NCI-H1930 (cell line): ENCODE data around the gene LRMDA.

Source experiments
- DNase-seq, 2 experiments: peaks; one replicate each; lab custom pipeline; 2025; lab: John Stamatoyannopoulos, UW

The LRMDA gene

DNA sequence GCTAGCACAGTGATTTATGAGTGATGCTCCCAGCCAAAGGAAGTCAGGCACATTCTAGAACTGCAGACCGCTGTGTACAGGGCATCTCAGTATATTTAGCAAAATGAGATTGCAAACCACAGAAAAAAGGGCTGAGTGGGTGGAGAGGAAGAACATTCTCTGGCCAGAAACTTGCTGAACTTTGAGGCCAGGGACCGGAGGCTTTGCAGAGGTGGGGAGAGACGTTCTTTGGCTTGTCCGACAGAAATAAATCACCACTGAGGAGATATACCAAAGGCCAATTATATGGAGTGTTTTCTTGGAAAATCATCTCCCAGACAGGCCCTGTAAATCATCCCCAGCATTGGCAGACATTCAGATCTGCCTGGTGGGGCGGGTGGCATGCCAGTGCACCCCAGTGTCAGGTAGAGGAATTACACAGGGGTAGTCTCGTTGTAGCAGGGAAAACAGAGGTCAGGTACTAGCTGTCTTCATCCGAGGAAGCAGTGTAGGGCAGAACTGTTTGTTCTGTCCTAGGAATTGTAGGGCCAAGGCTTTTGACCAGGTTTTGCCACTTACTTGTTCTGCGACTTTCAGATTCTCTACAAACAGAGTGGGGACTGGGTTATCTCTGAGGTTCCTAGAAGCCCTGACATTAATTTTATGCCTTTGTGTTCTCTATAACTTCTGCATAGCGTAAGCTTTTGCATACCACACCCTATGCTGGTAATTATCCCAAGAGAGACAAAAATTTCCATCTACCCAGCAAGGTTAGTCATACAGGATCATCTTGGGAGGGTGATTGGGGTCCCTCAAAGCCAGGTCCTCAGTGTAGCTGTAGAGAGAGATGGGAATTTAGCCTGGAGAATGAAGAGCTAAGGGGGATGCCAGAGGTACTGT lies 655.6 kb downstream of the LRMDA start:
- DNase-seq: no peak

DNA sequence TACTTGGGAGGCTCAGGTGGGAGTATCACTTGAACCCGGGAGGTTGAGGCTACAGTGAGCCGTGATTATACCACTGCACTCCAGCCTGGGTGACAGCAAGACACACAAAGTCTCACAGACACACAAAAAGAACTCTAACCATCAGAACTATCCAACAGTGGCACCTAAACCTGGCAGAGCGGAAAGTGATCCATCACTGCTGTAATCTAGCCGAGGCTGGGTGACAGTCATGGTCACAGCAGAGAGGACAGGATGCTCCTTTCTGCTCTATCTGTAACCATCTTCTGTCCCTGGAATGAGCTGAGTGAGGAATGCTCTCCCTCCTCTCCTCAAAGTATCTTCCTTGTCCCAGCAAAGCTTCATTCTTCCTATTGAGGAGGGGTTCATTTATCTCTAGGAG lies 656.6 kb downstream of the LRMDA start:
- DNase-seq: no peak

DNA sequence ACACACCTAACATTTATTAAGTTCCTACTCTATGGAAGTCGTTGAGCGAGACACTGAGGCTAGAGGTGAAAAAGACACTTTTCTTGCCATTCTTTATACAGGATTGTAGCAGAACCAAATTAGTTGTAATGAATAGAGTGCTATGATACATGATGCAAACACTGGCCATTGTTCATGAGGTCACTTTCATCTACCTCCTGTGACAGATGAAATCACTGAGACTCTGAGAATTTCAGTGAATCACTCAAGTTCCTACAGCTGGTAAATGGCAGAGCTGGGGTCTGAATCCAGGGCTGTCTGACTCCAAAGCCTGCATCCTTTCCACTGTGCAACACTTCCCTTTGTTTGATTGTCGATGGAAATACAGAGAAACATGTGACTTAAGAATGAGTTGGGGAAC lies 657.6 kb downstream of the LRMDA start:
- DNase-seq: no peak

DNA sequence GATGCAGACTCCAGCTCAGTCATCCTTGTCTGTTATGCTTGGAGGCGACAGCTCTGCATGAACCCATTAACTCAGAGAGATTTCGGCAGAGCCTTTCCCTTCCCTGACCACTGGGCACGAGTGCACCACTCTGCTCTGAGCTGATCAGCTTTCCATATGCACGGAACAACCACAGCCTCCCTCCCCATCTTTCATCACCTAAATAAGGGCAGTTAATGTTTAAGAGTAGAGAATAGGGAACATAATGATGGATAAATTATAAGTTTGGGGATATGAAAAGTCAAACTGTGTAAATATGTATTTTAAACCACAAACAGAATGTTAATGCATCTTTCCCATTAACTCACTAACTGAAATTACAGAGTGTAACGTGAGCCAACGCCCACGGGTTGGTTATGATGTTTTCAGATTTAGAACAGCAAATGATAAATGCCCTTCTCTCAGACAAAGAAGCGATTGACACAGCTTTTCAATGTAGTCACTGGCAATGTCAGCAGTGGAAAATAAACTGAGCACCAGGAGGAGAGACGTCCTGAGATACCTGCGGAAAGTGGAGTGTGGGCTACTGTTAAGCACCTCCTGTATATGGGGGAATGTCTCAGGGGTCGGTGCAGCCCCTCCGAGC lies 658.2 kb downstream of the LRMDA start:
- DNase-seq: no peak

DNA sequence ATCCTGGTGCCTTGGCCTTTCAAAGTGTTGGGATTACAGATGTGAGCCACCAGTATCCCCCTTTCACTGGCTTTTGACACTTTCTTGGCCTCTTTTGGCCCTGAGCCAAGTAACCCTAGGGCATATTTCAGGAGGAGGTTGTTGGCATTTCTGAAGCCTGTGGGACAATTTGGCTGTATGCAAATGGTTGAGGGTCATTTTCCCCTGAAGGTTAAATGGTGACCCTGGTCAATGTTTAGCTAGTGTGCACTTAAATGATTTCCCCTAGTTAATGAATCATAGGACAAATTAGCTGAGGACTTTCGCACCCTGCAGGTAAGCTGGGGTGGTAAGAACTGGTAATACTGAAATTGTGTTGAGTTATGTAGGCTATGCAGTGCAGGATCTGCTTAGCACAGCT lies 660.5 kb downstream of the LRMDA start:
- no peak for DNase-seq

DNA sequence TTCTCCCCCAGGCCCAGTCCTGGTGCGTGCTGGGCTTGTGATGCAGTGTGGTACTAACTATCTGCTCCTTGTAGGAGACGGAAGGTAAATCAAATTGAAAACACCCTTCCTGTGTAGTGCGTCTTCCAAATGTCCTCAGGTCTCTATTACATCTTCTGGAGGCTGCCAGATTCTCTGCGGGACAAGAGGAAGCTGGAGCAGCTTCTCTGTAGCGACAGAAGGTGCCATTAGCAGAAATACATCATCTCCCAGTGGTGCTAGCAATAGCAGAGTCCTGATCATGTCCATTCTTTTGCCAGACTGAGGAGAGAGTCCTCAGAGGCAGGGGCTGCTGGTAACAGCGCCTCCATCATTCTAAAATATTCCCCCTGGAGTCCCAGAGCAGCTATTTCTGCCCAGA lies 675.2 kb downstream of the LRMDA start:
- no peak for DNase-seq

DNA sequence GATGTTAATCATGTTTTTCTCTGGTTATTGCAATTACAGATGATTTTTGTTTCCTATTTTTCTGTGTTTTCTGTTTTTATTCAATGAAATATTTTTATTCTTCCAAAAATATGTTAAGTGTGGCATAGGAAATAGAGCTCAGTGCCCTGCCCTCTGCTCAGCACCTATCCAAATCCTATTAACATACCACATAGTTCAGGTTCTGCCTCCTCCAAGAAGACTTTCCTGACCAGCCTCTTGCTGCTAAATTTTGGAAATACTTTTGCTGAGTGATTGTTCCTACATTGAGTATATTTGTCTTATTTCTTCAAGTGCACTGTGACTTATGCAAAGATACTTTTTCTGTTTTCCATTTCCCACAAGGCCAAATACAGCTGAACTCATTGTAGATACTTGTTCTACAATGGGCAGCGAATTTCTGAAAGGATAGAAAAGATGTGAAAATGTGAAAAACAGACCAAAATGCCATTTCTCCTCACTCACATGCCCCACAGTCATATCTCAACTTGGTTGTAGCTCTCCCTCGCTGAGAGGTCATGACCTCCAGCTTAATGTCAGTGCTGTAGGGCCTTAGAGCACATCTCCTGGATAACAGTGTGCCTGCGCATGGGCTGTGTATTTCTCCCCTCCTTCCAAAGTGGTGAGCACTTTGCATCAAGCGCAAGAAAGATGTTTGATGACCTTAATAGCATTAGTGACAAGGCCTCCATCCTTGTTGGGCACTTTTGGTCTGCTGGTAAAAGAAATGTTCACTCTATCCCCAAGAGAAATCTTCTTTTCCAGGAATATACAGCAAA lies 677.3 kb downstream of the LRMDA start:
- no peak for DNase-seq

DNA sequence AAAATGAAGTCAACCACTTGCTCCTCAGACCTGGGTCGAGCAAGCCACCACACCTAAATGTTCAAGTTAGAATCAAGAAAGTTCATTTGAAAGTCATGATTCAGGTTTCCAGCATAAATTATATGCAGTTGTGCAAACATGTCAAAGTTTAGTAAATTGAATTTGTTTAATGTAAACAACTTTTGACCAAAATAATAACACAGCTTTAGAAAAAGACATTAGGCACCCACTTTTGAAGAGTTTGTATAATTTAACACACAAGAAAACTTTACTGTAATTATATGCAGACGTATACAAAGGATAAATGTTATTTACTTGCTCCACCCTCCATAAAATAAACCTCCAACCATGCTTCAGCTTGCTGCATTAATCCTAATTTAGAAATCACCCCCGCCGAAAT lies 680.0 kb downstream of the LRMDA start:
- no peak for DNase-seq

DNA sequence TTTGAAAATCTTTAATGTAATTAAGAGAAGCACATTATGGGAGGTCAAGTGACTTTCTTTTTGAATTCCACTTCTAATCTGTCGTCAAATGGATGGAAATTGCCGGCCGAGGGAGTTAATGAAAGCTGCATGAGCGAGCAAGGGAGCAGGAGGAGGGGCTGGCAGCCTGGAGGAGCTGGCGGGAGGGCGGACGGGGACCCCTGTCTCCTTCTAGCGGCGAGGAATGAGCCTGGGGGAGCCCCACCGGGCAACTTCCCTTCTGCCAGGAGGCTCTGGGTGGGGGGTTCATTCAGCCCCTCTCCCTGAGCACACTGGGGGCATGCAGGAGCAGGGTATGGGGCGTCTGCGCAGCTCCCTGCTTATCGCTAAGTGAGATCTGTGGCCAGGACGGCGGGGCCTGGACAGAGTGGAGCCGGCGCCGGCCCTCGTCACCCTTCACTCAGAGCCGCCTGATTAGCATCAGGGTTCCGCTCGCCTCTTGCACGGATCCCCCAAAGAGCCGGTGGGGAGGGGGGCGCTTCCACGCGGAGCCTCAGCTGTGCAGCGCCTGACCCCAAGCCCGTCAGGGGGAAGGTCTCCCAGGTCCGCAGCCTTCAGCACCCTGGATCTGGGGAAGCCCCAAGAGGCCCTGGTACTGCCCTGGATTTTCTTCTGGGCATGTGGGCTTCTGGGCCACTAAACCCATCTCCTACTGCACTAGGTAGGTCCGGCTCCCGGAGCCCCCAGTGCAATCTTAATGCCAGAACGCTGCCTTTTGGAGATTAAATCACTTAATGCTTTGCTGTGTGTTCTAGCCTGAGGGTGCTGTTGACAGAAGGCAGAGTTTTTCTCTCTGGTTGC lies 680.8 kb downstream of the LRMDA start:
- no peak for DNase-seq

DNA sequence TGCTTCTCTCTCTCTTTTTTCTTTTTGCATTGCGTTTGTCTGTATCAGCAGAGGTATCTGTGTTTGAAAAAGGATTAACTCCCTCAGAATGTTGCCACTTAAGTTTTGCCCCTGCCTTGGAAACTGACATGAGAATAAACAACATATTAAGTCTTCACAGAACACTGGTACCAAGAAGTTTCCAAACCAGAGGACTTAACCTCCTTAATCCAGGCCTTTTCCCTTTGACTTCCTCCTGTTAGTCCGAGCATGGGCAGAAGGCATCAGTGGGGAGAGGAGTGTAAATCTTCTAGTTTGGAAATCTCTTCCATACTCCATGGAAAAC lies 681.4 kb downstream of the LRMDA start:
- no peak for DNase-seq

DNA sequence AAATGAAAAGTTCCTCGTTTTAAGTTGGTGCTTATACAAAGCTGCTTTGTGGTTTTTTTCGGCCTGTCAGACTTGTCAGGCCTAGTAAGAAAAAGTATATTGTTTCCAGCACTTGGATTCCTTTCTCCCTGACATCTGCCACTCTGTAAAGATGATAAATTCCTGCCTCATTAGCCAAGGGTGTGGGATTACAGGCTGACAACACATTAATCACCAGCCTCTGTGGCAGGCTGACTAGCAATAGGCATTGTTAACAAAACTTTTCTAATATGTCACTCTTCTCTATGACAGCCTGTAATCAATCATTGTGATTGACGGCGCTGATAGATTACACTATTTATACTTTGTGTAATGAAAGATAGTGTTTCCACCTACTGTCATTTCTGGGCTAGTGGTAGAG lies 682.5 kb downstream of the LRMDA start:
- DNase-seq: no peak

DNA sequence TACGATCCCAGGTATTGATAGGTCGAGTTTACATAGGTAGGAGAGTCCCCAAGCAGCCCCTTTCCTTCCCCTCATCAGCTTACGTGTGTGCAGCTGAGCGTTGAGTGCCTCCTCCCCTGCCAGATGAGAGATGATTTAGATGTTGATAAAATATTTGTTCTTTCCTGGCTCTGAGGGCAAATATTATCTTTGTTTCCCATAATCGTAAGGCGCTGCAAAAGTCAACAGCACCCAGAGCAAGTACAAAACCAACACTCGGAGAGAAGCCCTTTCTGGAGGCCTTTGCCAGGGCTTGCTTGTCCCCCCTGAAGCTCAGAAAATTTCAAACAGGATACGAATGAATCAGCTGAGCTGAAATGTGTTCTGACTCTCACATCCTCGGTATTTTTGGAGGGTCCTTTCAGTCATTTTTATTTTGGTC lies 683.2 kb downstream of the LRMDA start:
- peak; percentile 23 to 51 for DNase-seq

DNA sequence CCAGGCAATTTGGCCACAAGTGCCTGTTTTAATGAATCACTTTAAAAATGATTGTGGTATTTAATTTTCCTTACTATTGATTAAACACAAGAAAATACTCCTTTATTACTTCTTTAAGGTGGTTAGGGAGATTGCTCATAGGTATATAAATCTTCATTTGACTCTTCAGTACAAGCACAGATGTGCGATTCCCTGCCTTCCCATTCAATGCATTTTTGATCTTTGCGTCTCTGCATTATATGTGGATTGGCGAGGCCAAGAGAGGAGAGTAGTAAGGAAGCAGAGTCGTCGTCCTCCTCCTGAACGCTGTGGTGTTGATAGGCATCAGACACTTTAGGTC lies 683.7 kb downstream of the LRMDA start:
- no peak for DNase-seq

DNA sequence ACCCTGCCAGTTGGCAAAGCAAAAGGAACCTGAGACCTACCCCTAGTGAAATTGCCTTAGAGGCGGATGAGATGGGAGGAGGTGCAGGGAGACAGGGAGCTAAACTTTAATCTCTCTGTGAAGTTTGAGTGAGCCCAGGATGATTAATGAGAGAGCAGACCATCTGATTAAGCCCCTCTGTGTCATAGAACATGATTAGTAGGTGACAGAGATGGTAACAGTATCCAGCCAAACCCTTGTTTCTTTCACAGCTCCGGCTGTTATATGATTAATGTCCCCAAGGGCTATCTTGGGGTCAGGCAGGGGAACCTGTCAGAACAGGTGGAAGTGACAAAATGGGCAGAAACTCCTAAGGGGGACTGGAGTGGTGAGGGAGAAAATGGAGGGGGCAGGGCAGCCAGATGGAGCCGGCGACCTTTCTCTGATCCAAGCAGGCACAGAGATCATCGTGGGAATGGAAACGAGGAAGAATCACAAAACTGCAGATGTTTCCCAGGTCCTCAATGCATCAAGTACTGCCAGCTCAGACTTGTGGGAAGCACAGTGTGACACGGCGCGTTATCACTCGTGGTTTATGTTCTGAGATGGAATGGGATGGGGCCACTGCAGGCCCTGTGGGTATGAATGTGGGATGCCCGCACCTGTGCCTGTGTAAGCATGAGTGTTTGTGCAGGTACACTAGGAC lies 684.2 kb downstream of the LRMDA start:
- DNase-seq: no peak

DNA sequence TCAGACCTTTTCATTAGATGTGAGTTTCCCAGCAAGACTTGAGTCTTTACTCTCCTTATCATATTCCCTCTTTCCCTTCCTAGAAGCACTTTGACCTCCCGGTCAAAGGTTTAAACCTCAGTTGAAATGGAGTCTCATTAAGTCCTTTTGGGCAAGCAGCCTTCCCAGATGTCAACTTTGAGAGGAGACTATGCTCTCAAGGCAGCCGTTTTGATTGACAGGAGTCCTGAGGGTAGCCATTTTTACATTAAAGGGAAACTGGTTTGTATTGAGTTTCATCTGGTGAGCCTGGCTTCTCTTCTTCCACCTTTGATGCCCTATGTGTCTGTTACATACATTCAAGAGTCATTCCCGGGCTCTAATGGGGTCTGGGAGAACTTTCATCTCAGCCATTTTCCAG lies 685.1 kb downstream of the LRMDA start:
- no peak for DNase-seq

DNA sequence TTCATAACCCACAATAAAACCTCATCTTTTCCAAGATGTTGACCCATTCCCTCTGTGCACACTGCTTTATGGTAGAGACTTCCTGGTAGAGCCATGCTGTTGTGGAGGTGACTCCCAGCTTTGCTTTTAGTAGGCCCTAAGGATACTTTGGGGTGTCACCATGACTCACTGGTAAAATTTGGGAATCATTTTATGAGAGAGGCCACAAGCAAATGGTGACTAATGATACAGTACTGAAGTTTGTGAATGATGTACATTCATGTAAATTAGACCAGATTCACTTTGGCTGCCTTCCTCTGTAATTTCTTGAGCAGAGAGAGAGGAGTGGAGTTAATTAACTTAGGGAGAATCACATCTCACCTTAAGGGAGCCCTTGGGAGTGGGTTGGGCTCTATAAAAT lies 686.5 kb downstream of the LRMDA start:
- DNase-seq: no peak

DNA sequence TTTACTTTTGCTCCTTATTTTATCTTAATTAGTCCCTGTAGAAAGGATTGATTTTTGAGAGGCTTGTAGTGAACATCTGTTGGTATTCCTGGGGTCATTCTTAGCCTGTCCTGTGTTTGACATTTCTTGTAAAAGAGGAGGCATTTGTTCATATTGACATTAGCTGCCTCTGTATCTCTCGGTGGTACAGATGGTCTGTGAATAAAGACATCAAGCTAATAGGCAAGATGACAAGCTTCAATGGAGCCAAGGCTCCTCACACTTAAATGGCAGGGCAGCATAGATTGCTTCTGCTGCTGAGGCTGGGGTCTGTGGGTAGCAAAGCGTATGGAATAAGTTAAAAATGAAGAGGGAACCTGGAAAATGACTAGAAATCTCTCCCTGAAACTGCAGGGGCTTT lies 687.6 kb downstream of the LRMDA start:
- DNase-seq: no peak

DNA sequence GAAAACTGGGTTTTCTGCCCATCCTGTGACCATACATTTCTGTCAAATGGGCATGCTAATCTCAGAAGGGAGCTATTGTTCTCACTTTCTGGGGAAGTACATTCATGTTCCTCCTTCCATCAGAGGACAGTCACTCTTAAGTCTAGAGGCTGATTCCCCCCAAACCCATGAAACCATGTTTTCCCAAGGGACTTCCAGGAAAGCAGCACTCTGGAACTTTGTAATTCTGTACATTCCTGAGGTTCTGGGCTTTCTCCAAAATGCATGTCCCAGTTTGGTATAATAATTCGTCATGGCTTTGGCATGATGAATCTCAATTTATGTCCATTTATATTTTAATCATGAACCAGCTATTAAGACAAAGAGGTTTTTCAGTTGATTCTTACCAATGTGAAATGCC lies 688.1 kb downstream of the LRMDA start:
- DNase-seq: no peak

DNA sequence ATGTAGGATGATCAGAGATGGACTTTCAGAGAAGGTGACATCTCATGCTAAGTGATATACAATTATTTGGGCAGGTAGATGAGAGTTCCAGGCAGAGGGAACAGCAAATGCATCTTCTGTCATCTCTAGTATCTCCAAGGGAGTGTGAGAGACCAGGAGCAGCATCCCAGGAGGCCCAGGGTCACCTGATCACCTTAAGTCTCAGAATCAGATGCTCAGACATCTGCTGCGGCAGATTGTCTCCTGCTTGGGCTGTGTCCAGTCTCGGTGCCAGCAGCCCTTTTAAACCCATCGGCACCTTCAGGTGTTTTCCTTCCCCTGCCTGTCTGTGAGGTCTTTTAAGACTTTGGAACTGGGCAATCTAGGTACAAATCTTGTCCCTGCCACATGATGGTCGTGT lies 690.6 kb downstream of the LRMDA start:
- DNase-seq: no peak

DNA sequence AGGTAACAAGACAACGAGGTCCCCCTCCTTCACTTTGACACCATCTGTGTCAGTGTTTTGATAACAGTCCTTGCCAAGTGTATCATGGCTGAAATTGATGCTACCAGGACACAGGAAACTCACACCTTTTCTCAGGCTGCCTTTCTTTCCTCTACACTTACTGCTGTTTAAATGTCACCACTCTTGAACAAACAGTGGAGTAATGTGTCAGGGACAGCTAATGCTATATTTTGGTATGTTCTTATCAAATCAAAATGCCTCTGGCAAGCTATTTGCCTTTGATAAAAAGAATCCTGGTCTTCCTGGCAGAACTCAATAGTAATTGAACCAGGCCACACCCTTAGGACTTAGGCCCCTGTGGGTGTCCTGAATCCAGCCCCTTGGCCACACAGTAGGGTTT lies 692.9 kb downstream of the LRMDA start:
- no peak for DNase-seq

DNA sequence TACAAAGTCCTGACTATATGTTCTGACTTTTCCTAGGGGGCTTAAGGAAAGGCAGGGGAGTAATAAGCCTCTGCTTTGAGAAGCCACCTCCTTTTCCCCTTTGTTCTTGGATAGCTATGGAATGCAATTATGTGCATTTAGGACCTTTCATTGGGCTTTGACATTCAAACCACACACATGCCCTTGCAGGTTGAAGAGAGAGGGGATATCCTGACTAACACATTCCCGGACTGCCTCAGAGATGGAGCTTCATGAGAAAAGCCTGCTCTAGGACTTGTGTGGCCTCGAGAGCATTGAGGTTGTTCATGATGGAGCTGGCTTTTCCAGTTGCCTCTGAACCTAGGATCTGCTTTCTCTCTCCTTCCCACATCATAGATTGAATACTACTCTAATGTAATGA lies 694.5 kb downstream of the LRMDA start:
- DNase-seq: no peak
